ENCODE results near the gene FAM98B.

Gene FAM98B

DNA sequence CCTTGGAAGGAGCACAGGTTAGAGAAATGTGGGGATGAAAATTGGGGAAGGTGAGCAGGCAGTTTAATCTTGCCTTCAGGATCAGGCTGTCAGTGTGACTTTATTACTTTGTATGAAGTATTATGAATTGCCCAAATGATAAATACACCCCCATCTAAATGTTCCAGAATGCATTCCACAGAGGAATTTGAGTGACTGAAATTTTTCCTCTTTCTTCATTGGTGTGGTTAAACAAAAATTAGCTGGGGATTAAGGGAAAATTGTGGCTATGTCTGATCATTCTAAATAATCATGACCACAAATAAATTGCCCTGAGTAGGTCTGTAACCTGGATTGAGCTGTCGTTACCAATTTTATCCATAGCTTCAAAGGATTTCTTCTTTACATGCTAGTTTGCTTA, 33.5 kb downstream of the FAM98B start:
- no peak for TF ChIP-seq CTCF (IDR thresholded peaks at IDR 0.05; ENCODE audit: low read depth, low read length)
- H3K36me3 ChIP-seq = no peaks in the 10 kb centered on the region
- H3K4me1 ChIP-seq = no peaks in the 10 kb centered on the region
- no peaks in the 10 kb centered on the region for H3K27me3 ChIP-seq
- no peak overlapping the region for H3K4me3 ChIP-seq (ENCODE audit: low read depth, low read length)
- no peaks in the 10 kb centered on the region for H3K9me3 ChIP-seq
- no peak for DNase-seq

GRCh38 chr15:38490242-38490922, 36.5 kb downstream of the FAM98B start:
- Histone ChIP-seq H3K9me3 (no peaks in the 10 kb centered on the region), H3K36me3 (no peaks in the 10 kb centered on the region), H3K4me1 (no peaks in the 10 kb centered on the region), H3K4me3 (ENCODE audit: low read depth, low read length) (no peak overlapping the region), H3K27me3 (no peaks in the 10 kb centered on the region)
- DNase-seq = no peak
- TF ChIP-seq CTCF (IDR thresholded peaks at IDR 0.05; ENCODE audit: low read depth, low read length) = no peak

DNA sequence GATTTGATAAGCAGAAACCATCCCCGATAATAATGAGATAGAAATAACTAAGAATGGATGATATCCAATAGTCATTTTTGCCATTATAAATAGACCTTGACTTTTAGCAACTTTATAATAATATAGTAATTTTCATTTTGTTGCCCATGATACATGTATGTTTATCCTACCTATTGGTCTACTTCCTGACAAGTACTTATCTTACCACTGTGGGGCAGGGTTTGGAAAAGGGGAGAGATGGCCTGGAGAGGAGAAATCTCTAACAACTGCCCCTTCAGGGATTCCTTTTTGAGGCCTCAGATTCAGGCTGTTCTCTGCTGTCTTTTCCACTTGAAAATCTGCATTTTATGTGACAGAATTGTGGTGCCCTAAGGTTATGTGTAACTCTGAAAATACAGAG, 42.2 kb downstream of the FAM98B start:
- no peak for TF ChIP-seq CTCF (IDR thresholded peaks at IDR 0.05; ENCODE audit: low read depth, low read length)
- DNase-seq = no peak
- Histone ChIP-seq H3K27me3 (no peaks in the 10 kb centered on the region), H3K9me3 (no peaks in the 10 kb centered on the region), H3K4me3 (ENCODE audit: low read depth, low read length) (no peak overlapping the region), H3K4me1 (no peaks in the 10 kb centered on the region), H3K36me3 (no peaks in the 10 kb centered on the region)

DNA sequence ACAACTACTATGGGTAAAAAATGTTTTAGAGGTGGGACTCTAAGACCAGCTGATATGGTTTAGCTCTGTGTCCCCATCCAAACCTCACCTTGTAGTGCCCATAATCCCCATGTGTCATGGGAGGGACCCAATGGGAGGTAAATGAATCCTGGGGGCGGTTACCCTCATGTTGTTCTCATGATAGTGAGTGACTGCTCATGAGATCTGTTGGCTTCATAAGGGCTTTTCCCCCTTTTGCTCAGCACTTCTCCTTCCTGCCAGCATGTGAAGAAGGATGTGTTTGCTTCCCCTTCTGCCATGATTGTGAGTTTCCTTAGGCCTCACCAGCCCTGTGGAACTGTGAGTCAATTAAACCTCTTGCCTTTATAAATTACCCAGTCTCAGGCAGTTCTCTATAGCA, 45.7 kb downstream of the FAM98B start:
- no peak for DNase-seq
- no peak overlapping the region for H3K4me3 ChIP-seq (ENCODE audit: low read depth, low read length)
- no peak for TF ChIP-seq CTCF (IDR thresholded peaks at IDR 0.05; ENCODE audit: low read depth, low read length)
- no peaks in the 10 kb centered on the region for H3K36me3 ChIP-seq
- H3K4me1 ChIP-seq = no peaks in the 10 kb centered on the region
- no peaks in the 10 kb centered on the region for H3K9me3 ChIP-seq
- H3K27me3 ChIP-seq = no peaks in the 10 kb centered on the region

DNA sequence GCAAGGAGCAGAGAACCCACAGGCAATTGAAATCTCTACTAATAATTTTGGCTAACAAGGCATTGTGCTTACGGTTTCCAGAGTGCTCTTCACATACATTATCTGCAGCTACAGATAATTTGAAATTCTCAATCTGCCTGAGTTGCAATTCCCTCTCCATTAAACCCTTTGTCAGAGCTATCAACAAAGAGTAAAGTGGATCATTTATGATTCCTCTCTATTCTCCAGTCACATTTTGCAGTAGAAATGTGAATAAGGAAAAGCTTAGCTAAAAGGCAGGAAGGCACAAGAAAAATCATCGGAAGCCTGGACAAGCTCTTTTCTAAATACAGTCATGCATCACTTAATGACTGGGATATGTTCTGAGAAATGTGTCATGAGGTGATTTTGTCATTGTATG, 49.6 kb downstream of the FAM98B start:
- H3K4me3 ChIP-seq (ENCODE audit: low read depth, low read length) = no peak overlapping the region
- TF ChIP-seq CTCF (IDR thresholded peaks at IDR 0.05; ENCODE audit: low read depth, low read length) = no peak
- H3K4me1 ChIP-seq = no peaks in the 10 kb centered on the region
- H3K27me3 ChIP-seq = no peaks in the 10 kb centered on the region
- H3K36me3 ChIP-seq = no peaks in the 10 kb centered on the region
- no peaks in the 10 kb centered on the region for H3K9me3 ChIP-seq
- no peak for DNase-seq

DNA sequence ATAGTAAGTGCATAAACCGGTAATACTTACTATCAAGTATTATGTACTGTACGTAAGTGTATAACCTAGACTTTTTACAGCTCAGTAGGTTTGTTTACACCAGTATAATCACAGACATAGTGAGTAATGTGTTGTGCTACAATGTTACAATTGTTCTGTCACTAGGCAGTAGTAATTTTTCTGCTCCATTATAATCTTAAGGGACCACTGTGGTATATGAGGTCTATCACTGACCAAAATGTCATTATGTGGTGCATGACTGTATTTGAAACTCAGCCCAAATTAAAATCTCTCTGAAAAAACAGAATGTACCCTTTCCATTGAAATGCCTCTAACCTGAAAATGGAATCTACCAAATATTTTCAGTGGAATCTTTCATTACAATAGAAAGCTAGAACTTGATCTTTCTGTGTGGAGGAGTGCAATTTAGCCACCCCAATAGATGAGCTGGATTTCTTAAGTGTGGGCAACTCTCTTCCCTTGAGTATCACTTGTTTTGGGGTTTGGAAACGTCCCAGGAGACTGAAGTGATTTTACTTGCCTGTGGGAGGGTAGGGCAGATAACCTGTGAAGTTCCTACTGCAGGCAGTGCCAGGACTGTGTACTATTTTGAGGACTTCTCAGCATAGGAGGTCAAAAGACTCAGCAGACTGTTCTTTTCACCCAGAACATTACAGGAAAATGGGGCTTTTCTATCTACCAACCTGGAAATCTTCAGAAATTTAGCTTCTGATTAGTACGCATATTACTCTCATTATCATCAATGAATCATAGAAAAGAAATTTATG, 50.9 kb downstream of the FAM98B start:
- no peaks in the 10 kb centered on the region for H3K27me3 ChIP-seq
- DNase-seq = no peak
- no peak overlapping the region for H3K4me3 ChIP-seq (ENCODE audit: low read depth, low read length)
- no peak for TF ChIP-seq CTCF (IDR thresholded peaks at IDR 0.05; ENCODE audit: low read depth, low read length)
- H3K4me1 ChIP-seq = no peaks in the 10 kb centered on the region
- no peaks in the 10 kb centered on the region for H3K36me3 ChIP-seq
- H3K9me3 ChIP-seq = no peaks in the 10 kb centered on the region
